SK-N-SH treated with all-trans-retinoic acid at 6 μM for 48 hours (cell line): ENCODE measurements around the gene CCDC57.

ENCODE experiments used
- ATAC-seq: fragments of 200-7000 bp; cut with Tn5 transposase; 3 replicates; pipeline ENCODE4 v1.9.1; 2020; ENCODE audit warnings: mild to moderate bottlenecking, moderate library complexity
- ARNTL ChIP-seq: fragments of 450-650 bp; formaldehyde crosslinking; IDR thresholded peaks from 2 replicates; pipeline ENCODE4 v1.5.0; 2020; ENCODE audit warnings: low read depth, mild to moderate bottlenecking, moderate library complexity, borderline replicate concordance
- BACH2 ChIP-seq: fragments of 250-450 bp; sonication (Bioruptor Pico); IDR thresholded peaks from 2 replicates; pipeline ENCODE4 v1.9.0; 2021; ENCODE audit warnings: mild to moderate bottlenecking, borderline replicate concordance
- CSDC2 ChIP-seq: fragments of 250-450 bp; sonication (Bioruptor Pico); IDR thresholded peaks from 2 replicates; pipeline ENCODE4 v1.5.0; 2020; ENCODE audit warnings: mild to moderate bottlenecking, moderate library complexity
- GLIS3 ChIP-seq: fragments of 250-450 bp; sonication (Bioruptor Pico); IDR thresholded peaks from 2 replicates; pipeline ENCODE4 v1.5.0; 2020; ENCODE audit warnings: mild to moderate bottlenecking, moderate library complexity
- ISL1 ChIP-seq: fragments of 250-450 bp; sonication (Bioruptor Pico); IDR thresholded peaks from 2 replicates; pipeline ENCODE4 v2.1.2; 2022; ENCODE audit warnings: mild to moderate bottlenecking, moderate library complexity
- PPARA ChIP-seq: fragments of 250-450 bp; sonication (Bioruptor Pico); IDR thresholded peaks from 2 replicates; pipeline ENCODE4 v1.5.0; 2020; ENCODE audit warnings: mild to moderate bottlenecking, borderline replicate concordance
- RARB ChIP-seq: fragments of 250-450 bp; sonication (Bioruptor Pico); IDR thresholded peaks from 2 replicates; pipeline ENCODE4 v1.8.0; 2021; ENCODE audit warnings: mild to moderate bottlenecking, moderate library complexity
- SNAI2 ChIP-seq: fragments of 250-450 bp; sonication (Bioruptor Pico); IDR thresholded peaks from 2 replicates; pipeline ENCODE4 v1.5.0; 2020; ENCODE audit warnings: mild to moderate bottlenecking, moderate library complexity
- TCF4 ChIP-seq: fragments of 250-450 bp; sonication (Bioruptor Pico); IDR thresholded peaks from 2 replicates; pipeline ENCODE4 v1.8.0; 2021; ENCODE audit warnings: mild to moderate bottlenecking, moderate library complexity, borderline replicate concordance
- ZC3H10 ChIP-seq: fragments of 250-450 bp; sonication (Bioruptor Pico); IDR thresholded peaks from 2 replicates; pipeline ENCODE4 v1.5.1; 2021; ENCODE audit warnings: mild to moderate bottlenecking, moderate library complexity
- ZFP3 ChIP-seq: fragments of 250-450 bp; sonication (Bioruptor Pico); IDR thresholded peaks from 2 replicates; pipeline ENCODE4 v1.5.0; 2020; ENCODE audit warnings: mild to moderate bottlenecking, moderate library complexity
- ZFP30 ChIP-seq: fragments of 450-650 bp; formaldehyde crosslinking; IDR thresholded peaks from 2 replicates; pipeline ENCODE4 v1.5.0; 2022; ENCODE audit warnings: mild to moderate bottlenecking, moderate library complexity
- ZNF565 ChIP-seq: fragments of 450-650 bp; formaldehyde crosslinking; conservative IDR thresholded peaks from 2 replicates; pipeline ENCODE4 v1.5.0; 2020; ENCODE audit warnings: low read depth, mild to moderate bottlenecking, moderate library complexity
- ZNF70 ChIP-seq: fragments of 450-650 bp; formaldehyde crosslinking; IDR thresholded peaks from 2 replicates; pipeline ENCODE4 v1.5.0; 2020; ENCODE audit warnings: mild to moderate bottlenecking, moderate library complexity
- ZNF8 ChIP-seq: fragments of 450-650 bp; formaldehyde crosslinking; IDR thresholded peaks from 2 replicates; pipeline ENCODE4 v1.5.0; 2020; ENCODE audit warnings: mild to moderate bottlenecking, moderate library complexity
- TF ChIP-seq, protein P1 (sequence below): fragments of 250-450 bp; sonication (Bioruptor Pico); IDR thresholded peaks from 2 replicates; pipeline ENCODE4 v1.8.0; 2020; ENCODE audit warnings: mild to moderate bottlenecking, moderate library complexity, borderline replicate concordance
- TF ChIP-seq, protein P2 (sequence below): fragments of 250-450 bp; sonication (Bioruptor Pico); IDR thresholded peaks from 2 replicates; pipeline ENCODE4 v1.5.1; 2021; ENCODE audit warnings: mild to moderate bottlenecking, moderate library complexity
- TF ChIP-seq, protein P3 (sequence below): fragments of 250-450 bp; sonication (Bioruptor Pico); IDR thresholded peaks from 2 replicates; pipeline ENCODE4 v1.8.0; 2021; ENCODE audit warnings: low read depth, mild to moderate bottlenecking, moderate library complexity, borderline replicate concordance

The CCDC57 gene

DNA sequence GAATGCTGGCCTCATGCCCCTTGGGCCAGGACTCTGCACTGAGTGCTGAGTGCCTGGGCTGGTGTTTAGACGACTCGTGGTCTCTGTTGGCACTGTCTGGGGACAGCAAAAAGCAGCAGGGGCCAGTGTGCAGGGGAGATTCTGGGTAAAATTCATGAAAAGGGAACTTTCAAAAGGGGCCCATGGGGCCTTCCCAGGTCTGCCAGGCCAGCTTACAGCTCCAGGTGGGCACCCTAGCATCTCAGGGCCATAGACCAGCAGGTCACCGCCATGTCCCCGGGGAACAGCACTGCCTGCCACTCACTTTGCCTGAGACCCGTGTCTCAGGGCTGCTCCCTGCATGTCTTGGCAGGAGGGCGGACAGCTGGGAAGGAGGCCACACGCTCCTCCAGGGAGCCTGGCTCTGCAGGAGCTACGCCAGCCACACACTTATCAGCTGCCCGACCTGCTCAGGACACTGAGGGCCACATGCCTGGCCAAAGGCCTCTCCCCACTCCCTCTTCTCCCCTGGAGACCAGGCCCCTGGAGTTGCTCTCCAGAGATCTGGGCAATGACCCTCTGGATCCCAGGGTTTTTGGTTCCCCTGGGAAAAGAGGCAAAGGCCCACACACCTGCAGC is 105.8 kb downstream of the CCDC57 start:
- no peak; the same call in 2 of the 3 replicates for ATAC-seq
- TF ChIP-seq, protein P1, sequence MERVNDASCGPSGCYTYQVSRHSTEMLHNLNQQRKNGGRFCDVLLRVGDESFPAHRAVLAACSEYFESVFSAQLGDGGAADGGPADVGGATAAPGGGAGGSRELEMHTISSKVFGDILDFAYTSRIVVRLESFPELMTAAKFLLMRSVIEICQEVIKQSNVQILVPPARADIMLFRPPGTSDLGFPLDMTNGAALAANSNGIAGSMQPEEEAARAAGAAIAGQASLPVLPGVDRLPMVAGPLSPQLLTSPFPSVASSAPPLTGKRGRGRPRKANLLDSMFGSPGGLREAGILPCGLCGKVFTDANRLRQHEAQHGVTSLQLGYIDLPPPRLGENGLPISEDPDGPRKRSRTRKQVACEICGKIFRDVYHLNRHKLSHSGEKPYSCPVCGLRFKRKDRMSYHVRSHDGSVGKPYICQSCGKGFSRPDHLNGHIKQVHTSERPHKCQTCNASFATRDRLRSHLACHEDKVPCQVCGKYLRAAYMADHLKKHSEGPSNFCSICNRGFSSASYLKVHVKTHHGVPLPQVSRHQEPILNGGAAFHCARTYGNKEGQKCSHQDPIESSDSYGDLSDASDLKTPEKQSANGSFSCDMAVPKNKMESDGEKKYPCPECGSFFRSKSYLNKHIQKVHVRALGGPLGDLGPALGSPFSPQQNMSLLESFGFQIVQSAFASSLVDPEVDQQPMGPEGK (CRISPR knock-in tag): no peak
- TF ChIP-seq ZFP30 (no peak), SNAI2 (CRISPR knock-in tag) (no peak), ARNTL (CRISPR knock-in tag) (no peak), GLIS3 (CRISPR knock-in tag) (no peak), ZNF70 (CRISPR knock-in tag) (no peak), RARB (CRISPR knock-in tag) (no peak), CSDC2 (CRISPR knock-in tag) (no peak)
- TF ChIP-seq, protein P2, sequence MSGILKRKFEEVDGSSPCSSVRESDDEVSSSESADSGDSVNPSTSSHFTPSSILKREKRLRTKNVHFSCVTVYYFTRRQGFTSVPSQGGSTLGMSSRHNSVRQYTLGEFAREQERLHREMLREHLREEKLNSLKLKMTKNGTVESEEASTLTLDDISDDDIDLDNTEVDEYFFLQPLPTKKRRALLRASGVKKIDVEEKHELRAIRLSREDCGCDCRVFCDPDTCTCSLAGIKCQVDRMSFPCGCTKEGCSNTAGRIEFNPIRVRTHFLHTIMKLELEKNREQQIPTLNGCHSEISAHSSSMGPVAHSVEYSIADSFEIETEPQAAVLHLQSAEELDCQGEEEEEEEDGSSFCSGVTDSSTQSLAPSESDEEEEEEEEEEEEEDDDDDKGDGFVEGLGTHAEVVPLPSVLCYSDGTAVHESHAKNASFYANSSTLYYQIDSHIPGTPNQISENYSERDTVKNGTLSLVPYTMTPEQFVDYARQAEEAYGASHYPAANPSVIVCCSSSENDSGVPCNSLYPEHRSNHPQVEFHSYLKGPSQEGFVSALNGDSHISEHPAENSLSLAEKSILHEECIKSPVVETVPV (CRISPR knock-in tag): no peak
- TF ChIP-seq, protein P3, sequence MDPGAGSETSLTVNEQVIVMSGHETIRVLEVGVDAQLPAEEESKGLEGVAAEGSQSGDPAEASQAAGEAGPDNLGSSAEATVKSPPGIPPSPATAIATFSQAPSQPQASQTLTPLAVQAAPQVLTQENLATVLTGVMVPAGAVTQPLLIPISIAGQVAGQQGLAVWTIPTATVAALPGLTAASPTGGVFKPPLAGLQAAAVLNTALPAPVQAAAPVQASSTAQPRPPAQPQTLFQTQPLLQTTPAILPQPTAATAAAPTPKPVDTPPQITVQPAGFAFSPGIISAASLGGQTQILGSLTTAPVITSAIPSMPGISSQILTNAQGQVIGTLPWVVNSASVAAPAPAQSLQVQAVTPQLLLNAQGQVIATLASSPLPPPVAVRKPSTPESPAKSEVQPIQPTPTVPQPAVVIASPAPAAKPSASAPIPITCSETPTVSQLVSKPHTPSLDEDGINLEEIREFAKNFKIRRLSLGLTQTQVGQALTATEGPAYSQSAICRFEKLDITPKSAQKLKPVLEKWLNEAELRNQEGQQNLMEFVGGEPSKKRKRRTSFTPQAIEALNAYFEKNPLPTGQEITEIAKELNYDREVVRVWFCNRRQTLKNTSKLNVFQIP (CRISPR knock-in tag): no peak

DNA sequence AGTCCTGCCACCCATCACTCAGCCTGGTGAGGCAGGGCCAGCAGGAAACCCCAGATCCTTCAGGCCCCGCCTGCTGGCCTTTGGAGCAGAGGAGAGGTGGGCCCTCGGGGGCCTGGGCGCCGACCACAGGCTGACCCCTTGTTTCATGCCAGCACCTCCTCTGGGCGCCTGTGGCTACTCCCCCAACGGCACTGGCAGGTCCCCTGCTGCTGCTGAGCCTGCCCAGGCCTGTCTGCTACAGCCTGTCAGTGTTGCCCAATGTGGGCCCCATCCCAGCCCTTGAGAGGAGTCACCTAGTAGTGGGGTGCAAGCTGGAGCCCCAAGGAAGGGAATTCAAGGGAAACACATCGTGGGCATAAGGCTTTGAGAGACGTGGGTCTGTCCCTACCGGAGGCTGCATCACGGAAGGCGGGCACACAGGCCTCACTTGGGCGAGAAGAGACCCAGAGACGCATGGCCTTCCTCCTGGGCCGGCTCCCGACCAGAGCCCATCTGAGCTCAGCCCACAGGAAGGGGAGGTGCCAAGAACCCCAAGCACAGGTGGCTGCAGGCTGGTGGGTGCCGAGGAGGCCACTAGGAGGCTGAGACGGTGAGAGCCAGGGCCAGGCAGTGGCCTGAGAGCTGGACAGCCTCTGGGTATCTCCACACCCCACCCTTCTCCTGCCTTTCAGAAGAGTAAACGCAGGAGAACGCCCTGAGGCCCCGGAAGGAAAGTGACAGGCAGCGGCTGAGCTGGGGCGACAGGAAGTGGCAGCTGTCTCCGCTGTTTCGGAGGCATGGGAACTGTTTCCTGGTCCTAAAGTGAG is 106.6 kb downstream of the CCDC57 start:
- peak; percentile 82 for ATAC-seq
- TF ChIP-seq GLIS3 (CRISPR knock-in tag) (0 out of 2 replicates have a peak, but pooled peaks have one; percentile 21), RARB (CRISPR knock-in tag) (no peak), TCF4 (CRISPR knock-in tag) (peak; percentile 58; the same call in 1 of the 2 replicates), ZNF565 (peak; percentile 58; the same call in 1 of the 2 replicates)
- TF ChIP-seq, all 23 proteins: peak for 3

DNA sequence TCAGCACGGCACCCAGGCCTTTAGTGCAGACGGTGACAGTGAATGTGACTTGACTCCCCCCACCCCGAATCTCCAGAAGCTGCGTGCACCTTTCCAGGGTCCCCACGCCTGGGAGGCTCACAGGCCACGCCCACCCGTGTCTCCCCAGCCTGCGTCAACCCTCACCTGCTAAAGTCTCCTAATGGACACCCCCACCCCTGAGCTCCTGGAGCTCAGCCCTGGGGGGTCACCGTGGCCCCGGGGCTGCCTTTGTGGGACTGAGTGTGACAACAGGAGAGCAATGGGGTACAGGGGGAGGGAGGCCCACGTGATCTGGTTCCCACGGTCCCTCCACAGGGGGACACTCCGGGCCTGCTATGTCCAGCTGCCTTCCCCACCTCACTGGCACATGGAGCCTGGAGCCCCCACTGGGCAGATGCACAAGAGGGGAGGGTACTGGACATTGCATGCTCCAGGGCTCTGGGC is 107.2 kb downstream of the CCDC57 start:
- ATAC-seq: no peak
- TF ChIP-seq ZNF70 (CRISPR knock-in tag) (no peak), ZC3H10 (no peak), ISL1 (CRISPR knock-in tag) (no peak), TCF4 (CRISPR knock-in tag) (no peak), ARNTL (CRISPR knock-in tag) (no peak), ZNF8 (no peak), RARB (CRISPR knock-in tag) (no peak), SNAI2 (CRISPR knock-in tag) (no peak), ZFP30 (no peak), ZFP3 (CRISPR knock-in tag) (no peak), BACH2 (no peak), PPARA (CRISPR knock-in tag) (no peak), GLIS3 (CRISPR knock-in tag) (no peak)
- TF ChIP-seq, protein P1 (CRISPR knock-in tag): no peak
- TF ChIP-seq, protein P2 (CRISPR knock-in tag): no peak
